ENCODE measurements around the gene VMO1. TPM values are rescaled to one million over a fixed set of nuclear protein-coding genes. Genes with fewer than 3 reads are reported as not detected.

The VMO1 gene
- polyA plus RNA-seq, 1 of the 3 experiments (the other 2 are of a cell fraction), result 1.3 TPM

- H3K27ac ChIP-seq (ENCODE audit: low read depth in 2 of 2, low read length in 1 of 2), result no peak overlapping the region
- CTCF ChIA-PET, result interaction anchor here (0.9 to 1.5 kb wide), 2 partner anchors 115 to 137 kb away, joined by 3 read pairs; partner anchors contain the start of gene CHRNE
- DNase-seq, result no peak
Observed at GRCh38 chr17:4766201-4766600, 20.0 kb downstream of the VMO1 start.

More at GRCh38 chr17:4766201-4766600, 20.0 kb downstream of the VMO1 start:
- Histone ChIP-seq H3K9ac (no peak overlapping the region), H3K27me3 (ENCODE audit: insufficient read depth) (peaks cover 31% of the 10 kb centered on the region; the same call in 1 of the 2 replicates), H3K9me2 (no peaks in the 10 kb centered on the region), H3K36me3 (replicated peaks in 1 of 2; ENCODE audit: control insufficient read depth in 1 of 2, insufficient read depth in 2 of 2, low read length in 1 of 2) (no peaks in the 10 kb centered on the region), H3K4me3 (ENCODE audit: low read depth in 2 of 2, low read length in 1 of 2) (no peak overlapping the region), H3K9me3 (no peaks in the 10 kb centered on the region), H3K4me2 (no peak overlapping the region), H2AFZ (ENCODE audit: low read depth) (no peak overlapping the region), H3K79me2 (ENCODE audit: insufficient read depth) (no peaks in the 10 kb centered on the region), H3K4me1 (ENCODE audit: control insufficient read depth in 1 of 2, insufficient read depth in 2 of 2, low read depth in 1 of 2, low read length in 1 of 2) (no peaks in the 10 kb centered on the region), H3F3A (replicated peaks; ENCODE audit: insufficient read depth) (no peaks in the 10 kb centered on the region), H4K20me1 (ENCODE audit: insufficient read depth) (no peaks in the 10 kb centered on the region)
- no peak for TF ChIP-seq EP300 (IDR thresholded peaks at IDR 0.05; ENCODE audit: borderline replicate concordance in 1 of 2, low read depth in 1 of 2, low read length in 1 of 2)
- TF ChIP-seq, protein P1, sequence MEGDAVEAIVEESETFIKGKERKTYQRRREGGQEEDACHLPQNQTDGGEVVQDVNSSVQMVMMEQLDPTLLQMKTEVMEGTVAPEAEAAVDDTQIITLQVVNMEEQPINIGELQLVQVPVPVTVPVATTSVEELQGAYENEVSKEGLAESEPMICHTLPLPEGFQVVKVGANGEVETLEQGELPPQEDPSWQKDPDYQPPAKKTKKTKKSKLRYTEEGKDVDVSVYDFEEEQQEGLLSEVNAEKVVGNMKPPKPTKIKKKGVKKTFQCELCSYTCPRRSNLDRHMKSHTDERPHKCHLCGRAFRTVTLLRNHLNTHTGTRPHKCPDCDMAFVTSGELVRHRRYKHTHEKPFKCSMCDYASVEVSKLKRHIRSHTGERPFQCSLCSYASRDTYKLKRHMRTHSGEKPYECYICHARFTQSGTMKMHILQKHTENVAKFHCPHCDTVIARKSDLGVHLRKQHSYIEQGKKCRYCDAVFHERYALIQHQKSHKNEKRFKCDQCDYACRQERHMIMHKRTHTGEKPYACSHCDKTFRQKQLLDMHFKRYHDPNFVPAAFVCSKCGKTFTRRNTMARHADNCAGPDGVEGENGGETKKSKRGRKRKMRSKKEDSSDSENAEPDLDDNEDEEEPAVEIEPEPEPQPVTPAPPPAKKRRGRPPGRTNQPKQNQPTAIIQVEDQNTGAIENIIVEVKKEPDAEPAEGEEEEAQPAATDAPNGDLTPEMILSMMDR (IDR thresholded peaks at IDR 0.05), result no peak
- TF ChIP-seq RFX5 (IDR thresholded peaks at IDR 0.05; ENCODE audit: low read length), result no peak
- TF ChIP-seq GABPA (IDR thresholded peaks at IDR 0.05; ENCODE audit: low read depth), result no peak
- no peak for TF ChIP-seq SMC3 (IDR thresholded peaks at IDR 0.05; ENCODE audit: low read depth, low read length)
- TF ChIP-seq EZH2phosphoT487 (IDR thresholded peaks at IDR 0.05; ENCODE audit: borderline replicate concordance, low read depth), result no peak
- TF ChIP-seq NFIC (IDR thresholded peaks at IDR 0.05; ENCODE audit: borderline replicate concordance), result no peak
- TF ChIP-seq FOXJ3 (CRISPR knock-in tag; IDR thresholded peaks at IDR 0.05), result no peak
- TF ChIP-seq TCF12 (IDR thresholded peaks at IDR 0.05), result no peak
- TF ChIP-seq RXRA (IDR thresholded peaks at IDR 0.05; ENCODE audit: borderline replicate concordance, low read depth), result no peak
- no peak for TF ChIP-seq YY1 (IDR thresholded peaks at IDR 0.05; ENCODE audit: low read depth)
- no peak for TF ChIP-seq FOSL2 (IDR thresholded peaks at IDR 0.05; ENCODE audit: borderline replicate concordance, low read depth)
- TF ChIP-seq JUND (IDR thresholded peaks at IDR 0.05), result no peak
- no peak for TF ChIP-seq USF1 (IDR thresholded peaks at IDR 0.05; ENCODE audit: borderline replicate concordance, low read depth)
- TF ChIP-seq ZBTB33 (IDR thresholded peaks at IDR 0.05; ENCODE audit: borderline replicate concordance, low read depth), result no peak
- TF ChIP-seq RCOR1 (IDR thresholded peaks at IDR 0.05; ENCODE audit: low read length), result no peak
- TF ChIP-seq SIN3A (IDR thresholded peaks at IDR 0.05; ENCODE audit: borderline replicate concordance, low read depth, low read length), result no peak
- TF ChIP-seq REST (IDR thresholded peaks at IDR 0.05; ENCODE audit: low read depth, low read length), result no peak
- no peak for TF ChIP-seq IRF3 (IDR thresholded peaks at IDR 0.05; ENCODE audit: low read depth, low read length)
- TF ChIP-seq NRF1 (IDR thresholded peaks at IDR 0.05; ENCODE audit: low read depth, low read length), result no peak
- POLR2A ChIA-PET, result no interaction called here
- WGBS (ENCODE audit: low lambda C conversion rate), result 50% methylated on average over 3 of the region's 3 CpGs

Measured in SK-N-SH (cell line).